GM21390 (cell line): ENCODE measurements around the gene CENPH.
"Not testable (repeated sequence)": the region's sequence is repeated elsewhere in the genome, so short reads cannot be mapped to it uniquely, and the experiment has no call there.

Experiments
- ATAC-seq: cut with Tn5 transposase; IDR thresholded peaks from one replicate; pipeline ENCODE4 v1.9.1; 2021; ENCODE audit not compliant: unreplicated experiment

CENPH gene

GRCh38 chr5:69189162-69190086, at the start of gene CENPH:
Gene CENPH, plus strand, starts transcription at chr5:69189583. Its CDS starts 52 bp downstream, at chr5:69189635.
- peak; percentile 96 for ATAC-seq

GRCh38 chr5:69140239-69140638, 49.1 kb upstream of the CENPH start:
- ATAC-seq: not testable (repeated sequence)

GRCh38 chr5:69140827-69141226, 48.6 kb upstream of the CENPH start:
- ATAC-seq: no peak

- not testable (repeated sequence) for ATAC-seq
These were observed 40.8 kb upstream of the CENPH start for GRCh38 chr5:69148576-69148975.

GRCh38 chr5:69148981-69149675, 40.3 kb upstream of the CENPH start:
- no peak for ATAC-seq

- no peak for ATAC-seq
These were observed 39.7 kb upstream of the CENPH start for GRCh38 chr5:69149676-69150010.

GRCh38 chr5:69152731-69153130, 36.7 kb upstream of the CENPH start:
- ATAC-seq: no peak

- no peak for ATAC-seq
These were observed 32.9 kb upstream of the CENPH start for GRCh38 chr5:69156456-69156855.

GRCh38 chr5:69158039-69158438, 31.3 kb upstream of the CENPH start:
- ATAC-seq: no peak

GRCh38 chr5:69160651-69161050, 28.7 kb upstream of the CENPH start:
- ATAC-seq: no peak

GRCh38 chr5:69166686-69167492, 22.5 kb upstream of the CENPH start, which contains the start of gene CCNB1:
Gene CCNB1, plus strand, starts transcription at chr5:69167150. Its CDS starts 113 bp downstream, at chr5:69167263.
- peak; percentile 99 for ATAC-seq

GRCh38 chr5:69167493-69167855, 21.9 kb upstream of the CENPH start:
- no peak for ATAC-seq

- no peak for ATAC-seq
These were observed 21.5 kb upstream of the CENPH start for GRCh38 chr5:69167929-69168328.

- ATAC-seq: no peak
These were observed 18.9 kb upstream of the CENPH start for GRCh38 chr5:69170495-69170894.

GRCh38 chr5:69170969-69171368, 18.4 kb upstream of the CENPH start:
- ATAC-seq: no peak

GRCh38 chr5:69181659-69182293, 7.6 kb upstream of the CENPH start:
- not testable (repeated sequence) for ATAC-seq

GRCh38 chr5:69184621-69185020, 4.8 kb upstream of the CENPH start:
- ATAC-seq: no peak

GRCh38 chr5:69187342-69187741, 2.0 kb upstream of the CENPH start:
- ATAC-seq: no peak

GRCh38 chr5:69188811-69189161, 597 bp upstream of the CENPH start:
- ATAC-seq: no peak

- ATAC-seq: no peak
These were observed 13.1 kb downstream of the CENPH start for GRCh38 chr5:69202497-69202896.
